HepG2 (cell line): ENCODE data around the gene OR13C2. TPM values are rescaled to one million over a fixed set of nuclear protein-coding genes. Genes with fewer than 3 reads are reported as not detected.

Experiments
- ATAC-seq: fragments of 200-7000 bp; cut with Tn5 transposase; 3 replicates; pipeline ENCODE4 v1.9.1; 2020; ENCODE audit warnings: mild to moderate bottlenecking, moderate library complexity
- BruUV-seq: library from RNA; stranded (reverse); fragments of 400-500 nt; replicated peaks from 2 replicates; lab custom pipeline; 2021; lab: Mats Ljungman, UMichigan
- CTCF ChIA-PET: fragments of 300-600 bp; formaldehyde crosslinking; extraction: SDS; loops from one replicate; lab custom pipeline; 2021; ENCODE audit warnings: low total read pairs, inconsistent platforms, low intra/inter-chr PET ratio; lab: Yijun Ruan, JAX
- POLR2A ChIA-PET: fragments of 350-600 bp; sonication (Branson Sonifier 250); formaldehyde crosslinking; loops from one replicate; lab custom pipeline; 2020; ENCODE audit warnings: antibody characterized with exemption, inconsistent platforms; lab: Yijun Ruan, JAX
- DNase-seq: peaks from one replicate; pipeline ENCODE4 v3.0.0-alpha.2; 2015; ENCODE audit warnings: low spot score
- FAIRE-seq: peaks from 3 replicates; lab custom pipeline; 2011; peaks lifted over from hg19 to GRCh38; lab: Jason Lieb, UNC
- H2AFZ ChIP-seq: one replicate; pipeline ENCODE4 v1.6.1; 2011; ENCODE audit warnings: low read length, inconsistent platforms
- H3K27ac ChIP-seq: fragments of 300-600 bp; 3 replicates; pipeline ENCODE4 v1.8.0; 2011; ENCODE audit warnings: mixed run types, mild to moderate bottlenecking, mixed read lengths, low read length, inconsistent platforms; ENCODE audit not compliant: insufficient read depth; ENCODE audit errors: extremely low read length
- H3K27me3 ChIP-seq, 2 experiments: fragments of 200-600 bp in 1 of 2; 2 replicates in 1 of 2; 3 replicates in 1 of 2; pipeline versions ENCODE4 v1.6.0 to v1.8.0; 2011; ENCODE audit warnings: low read length in 2 of 2, mild to moderate bottlenecking in 2 of 2, moderate library complexity in 2 of 2, inconsistent platforms in 1 of 2; ENCODE audit not compliant: insufficient read depth in 2 of 2, control insufficient read depth in 1 of 2
- H3K36me3 ChIP-seq, 2 experiments: fragments of 200-600 bp in 1 of 2; replicated peaks in 1 of 2; 2 replicates in 1 of 2; 3 replicates in 1 of 2; pipeline versions ENCODE4 v1.5.1 to v1.8.0; 2011; ENCODE audit warnings: low read length in 2 of 2, inconsistent platforms in 1 of 2; ENCODE audit not compliant: insufficient read depth in 2 of 2, control insufficient read depth in 1 of 2
- H3K4me1 ChIP-seq: 2 replicates; pipeline ENCODE4 v1.5.1; 2012; ENCODE audit warnings: low read length, inconsistent platforms; ENCODE audit not compliant: insufficient read depth
- H3K4me2 ChIP-seq: 2 replicates; pipeline ENCODE4 v1.6.0; 2011; ENCODE audit warnings: low read depth, low read length, inconsistent platforms
- H3K4me3 ChIP-seq, 3 experiments: fragments of 200-600 bp in 1 of 3; sonication (generic), shearing (Covaris generic) in 1 of 3; replicated peaks in 1 of 3; 2 replicates each; pipeline ENCODE4 v1.5.1; 2011 to 2016; ENCODE audit warnings: low read length in 3 of 3, inconsistent platforms in 2 of 3, low read depth in 2 of 3, mild to moderate bottlenecking in 2 of 3, control low read depth in 1 of 3, mixed read lengths in 1 of 3; ENCODE audit not compliant: insufficient read depth in 1 of 3
- H3K79me2 ChIP-seq: one replicate; pipeline ENCODE4 v1.6.1; 2011; ENCODE audit warnings: low read length, inconsistent platforms; ENCODE audit not compliant: insufficient read depth
- H3K9ac ChIP-seq: 2 replicates; pipeline ENCODE4 v1.6.0; 2011; ENCODE audit warnings: mild to moderate bottlenecking, low read depth, low read length, inconsistent platforms; ENCODE audit not compliant: insufficient read depth
- H3K9me3 ChIP-seq: 2 replicates; pipeline ENCODE4 v1.5.1; 2012; ENCODE audit warnings: mild to moderate bottlenecking, low read length
- H4K20me1 ChIP-seq: 2 replicates; pipeline ENCODE4 v1.6.0; 2011; ENCODE audit warnings: inconsistent platforms, mild to moderate bottlenecking, low read length, moderate library complexity; ENCODE audit not compliant: insufficient read depth
- EZH2 ChIP-seq: conservative IDR thresholded peaks from 2 replicates; pipeline ENCODE4 v1.6.1; 2012; ENCODE audit warnings: mild to moderate bottlenecking, low read depth, low read length, moderate library complexity
- HOXA3 ChIP-seq: sonication (generic); formaldehyde crosslinking; IDR thresholded peaks from 2 replicates; pipeline ENCODE4 v1.5.0; 2020; ENCODE audit warnings: missing genetic modification reagents
- SYNCRIP ChIP-seq: fragments of 200-400 bp; formaldehyde crosslinking; IDR thresholded peaks from 2 replicates; pipeline ENCODE4 v1.6.1; 2018; ENCODE audit warnings: mild to moderate bottlenecking, low read depth, low read length; ENCODE audit not compliant: insufficient read depth
- WIZ ChIP-seq: sonication (generic); formaldehyde crosslinking; IDR thresholded peaks from 2 replicates; pipeline ENCODE4 v1.5.1; 2020; ENCODE audit warnings: mild to moderate bottlenecking, missing genetic modification reagents
- ZBTB20 ChIP-seq: sonication (generic); formaldehyde crosslinking; IDR thresholded peaks from 2 replicates; pipeline ENCODE4 v1.8.1; 2023; ENCODE audit warnings: missing genetic modification reagents, low read depth, mild to moderate bottlenecking, borderline replicate concordance
- WGBS: methylation state at CpG from one replicate; pipeline ENCODE4 v1.1.6; 2017; ENCODE audit warnings: low lambda C conversion rate; 5-methylcytosine and 5-hydroxymethylcytosine counted together
- in situ Hi-C: cut with HindIII; loops from 2 replicates; pipeline ENCODE4 v1.10.0; 2017; ENCODE audit warnings: low pct_unique_long_range_greater_than_20kb; ENCODE audit not compliant: extremely low pct_ligation_motif_present
- intact Hi-C: fragments of 100-400 bp; cut with micrococcal nuclease; formaldehyde crosslinking; loops from one replicate; pipeline ENCODE4 v1.10.0; 2022; ENCODE audit not compliant: unreplicated experiment
- polyA plus RNA-seq, 8 experiments: library from polyadenylated mRNA; depleted of rRNA in 3 of 8; stranded (reverse) in 7 of 8; unstranded in 1 of 8; fragments of >200 nt; fragmentation: Illumina TruSeq in 4 of 8; extraction: Trizol in 4 of 8; gene quantifications; 2 replicates each; pipeline versions ENCODE4 v1.2.1 to v1.2.3, GENCODE V29; 2011 to 2016; ENCODE audit warnings: low read depth in 4 of 8, missing spikeins in 1 of 8, mixed read lengths in 1 of 8; ENCODE audit not compliant: insufficient read depth in 1 of 8
- total RNA-seq, 5 experiments: library from RNA; depleted of rRNA; stranded (reverse); fragments of >200 nt; fragmentation: Illumina TruSeq; extraction: Trizol; gene quantifications; 2 replicates each; pipeline ENCODE4 v1.2.3, GENCODE V29; 2016; ENCODE audit warnings: low read depth in 1 of 5
- TF ChIP-seq, protein P1 (sequence below): IDR thresholded peaks from 2 replicates; pipeline ENCODE4 v1.6.1; 2016; ENCODE audit warnings: missing genetic modification reagents, missing compliant biosample characterization
- TF ChIP-seq, protein P2 (sequence below): sonication (generic); formaldehyde crosslinking; IDR thresholded peaks from 2 replicates; pipeline ENCODE4 v1.4.0; 2020; ENCODE audit warnings: mild to moderate bottlenecking, missing genetic modification reagents
- TF ChIP-seq, protein P3 (sequence below): sonication (generic); formaldehyde crosslinking; IDR thresholded peaks from 2 replicates; pipeline ENCODE4; 2020; ENCODE audit warnings: missing genetic modification reagents, mild to moderate bottlenecking, borderline replicate concordance

The OR13C2 gene
- total and polyA plus RNA-seq, 2 of the 13 experiments (the other 11 are each of a cell fraction or from before 2014, with no cell fraction given) = not detected

DNA sequence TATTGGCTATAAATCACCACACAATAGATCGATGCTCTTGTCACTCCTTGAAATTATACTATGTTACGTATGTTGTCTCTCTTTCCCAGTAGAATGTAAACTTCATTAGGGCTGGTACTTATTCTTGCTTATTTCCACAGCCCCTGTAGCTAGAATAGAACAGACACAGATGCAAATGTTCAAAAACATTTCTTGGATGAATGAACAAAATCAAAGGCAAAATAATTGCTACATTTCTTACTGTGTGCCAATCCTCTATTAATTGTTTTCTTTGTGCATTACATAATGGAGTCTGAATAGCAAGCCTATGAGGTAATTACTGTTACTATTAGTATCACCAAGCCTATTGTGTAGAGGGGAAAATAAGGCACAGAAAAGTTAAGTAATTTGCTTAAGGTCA is 725 bp upstream of the OR13C2 start:
- no peak for FAIRE-seq
- H4K20me1 ChIP-seq = no peaks in the 10 kb centered on the region
- in situ Hi-C loops (no loop called here), intact Hi-C loops (no loop called here)
- 9% methylated on average over 2 of the region's 2 CpGs for WGBS
- no peaks in the 10 kb centered on the region for H3K27me3 ChIP-seq
- H3K9ac ChIP-seq = no peak overlapping the region
- H3K4me3 ChIP-seq = no peak overlapping the region
- no peaks in the 10 kb centered on the region for H3K4me1 ChIP-seq
- TF ChIP-seq ZBTB20 (CRISPR knock-in tag) (no peak), EZH2 (no peak), WIZ (CRISPR knock-in tag) (no peak), HOXA3 (CRISPR knock-in tag) (no peak), SYNCRIP (no peak)
- TF ChIP-seq, protein P1, sequence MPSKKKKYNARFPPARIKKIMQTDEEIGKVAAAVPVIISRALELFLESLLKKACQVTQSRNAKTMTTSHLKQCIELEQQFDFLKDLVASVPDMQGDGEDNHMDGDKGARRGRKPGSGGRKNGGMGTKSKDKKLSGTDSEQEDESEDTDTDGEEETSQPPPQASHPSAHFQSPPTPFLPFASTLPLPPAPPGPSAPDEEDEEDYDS (CRISPR knock-in tag) = no peak
- TF ChIP-seq, protein P2, sequence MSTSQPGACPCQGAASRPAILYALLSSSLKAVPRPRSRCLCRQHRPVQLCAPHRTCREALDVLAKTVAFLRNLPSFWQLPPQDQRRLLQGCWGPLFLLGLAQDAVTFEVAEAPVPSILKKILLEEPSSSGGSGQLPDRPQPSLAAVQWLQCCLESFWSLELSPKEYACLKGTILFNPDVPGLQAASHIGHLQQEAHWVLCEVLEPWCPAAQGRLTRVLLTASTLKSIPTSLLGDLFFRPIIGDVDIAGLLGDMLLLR (CRISPR knock-in tag) = no peak
- TF ChIP-seq, protein P3, sequence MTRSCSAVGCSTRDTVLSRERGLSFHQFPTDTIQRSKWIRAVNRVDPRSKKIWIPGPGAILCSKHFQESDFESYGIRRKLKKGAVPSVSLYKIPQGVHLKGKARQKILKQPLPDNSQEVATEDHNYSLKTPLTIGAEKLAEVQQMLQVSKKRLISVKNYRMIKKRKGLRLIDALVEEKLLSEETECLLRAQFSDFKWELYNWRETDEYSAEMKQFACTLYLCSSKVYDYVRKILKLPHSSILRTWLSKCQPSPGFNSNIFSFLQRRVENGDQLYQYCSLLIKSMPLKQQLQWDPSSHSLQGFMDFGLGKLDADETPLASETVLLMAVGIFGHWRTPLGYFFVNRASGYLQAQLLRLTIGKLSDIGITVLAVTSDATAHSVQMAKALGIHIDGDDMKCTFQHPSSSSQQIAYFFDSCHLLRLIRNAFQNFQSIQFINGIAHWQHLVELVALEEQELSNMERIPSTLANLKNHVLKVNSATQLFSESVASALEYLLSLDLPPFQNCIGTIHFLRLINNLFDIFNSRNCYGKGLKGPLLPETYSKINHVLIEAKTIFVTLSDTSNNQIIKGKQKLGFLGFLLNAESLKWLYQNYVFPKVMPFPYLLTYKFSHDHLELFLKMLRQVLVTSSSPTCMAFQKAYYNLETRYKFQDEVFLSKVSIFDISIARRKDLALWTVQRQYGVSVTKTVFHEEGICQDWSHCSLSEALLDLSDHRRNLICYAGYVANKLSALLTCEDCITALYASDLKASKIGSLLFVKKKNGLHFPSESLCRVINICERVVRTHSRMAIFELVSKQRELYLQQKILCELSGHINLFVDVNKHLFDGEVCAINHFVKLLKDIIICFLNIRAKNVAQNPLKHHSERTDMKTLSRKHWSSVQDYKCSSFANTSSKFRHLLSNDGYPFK (CRISPR knock-in tag) = no peak
- H3K36me3 ChIP-seq = no peaks in the 10 kb centered on the region
- no peak for ATAC-seq
- H3K27ac ChIP-seq = no peak overlapping the region
- H2AFZ ChIP-seq = no peak overlapping the region
- no peak overlapping the region for H3K4me2 ChIP-seq
- H3K9me3 ChIP-seq = no peaks in the 10 kb centered on the region
- DNase-seq = no peak
- no TSS peak for BruUV-seq
- POLR2A ChIA-PET = no interaction called here
- no peaks in the 10 kb centered on the region for H3K79me2 ChIP-seq
- CTCF ChIA-PET = no interaction called here
